GM21723 (cell line): Measurements from ENCODE around the gene HOXA3.

Source experiments
- ATAC-seq: cut with Tn5 transposase; IDR thresholded peaks from one replicate; pipeline ENCODE4 v1.9.1; 2021; ENCODE audit warnings: mild to moderate bottlenecking, moderate library complexity; ENCODE audit not compliant: unreplicated experiment

HOXA3 gene

GRCh38 chr7:27157702-27158431, 5.5 kb upstream of the HOXA3 start:
- ATAC-seq, result no peak

- ATAC-seq, result no peak
These were observed 4.7 kb upstream of the HOXA3 start for GRCh38 chr7:27156916-27157701.

GRCh38 chr7:27156508-27156898, 4.1 kb upstream of the HOXA3 start, which contains the start of gene HOXA7:
TSS of gene HOXA7 (minus strand) at chr7:27156675. CDS start at chr7:27156545, 130 bp downstream.
- no peak for ATAC-seq

GRCh38 chr7:27155816-27156507, 3.6 kb upstream of the HOXA3 start:
- no peak for ATAC-seq

GRCh38 chr7:27154901-27155815, 2.8 kb upstream of the HOXA3 start:
- ATAC-seq, result no peak

- no peak for ATAC-seq
These were observed 2.0 kb upstream of the HOXA3 start for GRCh38 chr7:27154369-27154768.

- no peak for ATAC-seq
These were observed 1.1 kb upstream of the HOXA3 start for GRCh38 chr7:27153526-27153925.

GRCh38 chr7:27152816-27153442, 546 bp upstream of the HOXA3 start:
- ATAC-seq, result no peak

GRCh38 chr7:27151341-27151930, 947 bp downstream of the HOXA3 start:
- no peak for ATAC-seq

- ATAC-seq, result peak; percentile 87
These were observed 1.6 kb downstream of the HOXA3 start for GRCh38 chr7:27150568-27151340.

GRCh38 chr7:27149842-27150567, 2.4 kb downstream of the HOXA3 start:
- no peak for ATAC-seq

- ATAC-seq, result no peak
These were observed 3.4 kb downstream of the HOXA3 start for GRCh38 chr7:27148756-27149641.

GRCh38 chr7:27148031-27148755, 4.2 kb downstream of the HOXA3 start:
- no peak for ATAC-seq

- ATAC-seq, result no peak
These were observed 5.0 kb downstream of the HOXA3 start, which contains the start of gene HOXA6 for GRCh38 chr7:27147199-27148030. TSS of gene HOXA6 (minus strand) at chr7:27147774. CDS start at chr7:27147749, 25 bp downstream.

GRCh38 chr7:27146491-27147198, 5.7 kb downstream of the HOXA3 start:
- no peak for ATAC-seq
